SKM-1 treated with dmso at 0.1 percent for 144 hours (cell line): ENCODE data around the gene AKIP1.
A peak's percentile ranks its signal among the peaks of the same experiment; 100 is the strongest.
"Not testable (repeated sequence)": the region's sequence is repeated elsewhere in the genome, so short reads cannot be mapped to it uniquely, and the experiment has no call there.

ENCODE experiments used
- DNase-seq: peaks from one replicate; lab custom pipeline; 2025; ENCODE audit not compliant: unreplicated experiment; lab: John Stamatoyannopoulos, UW

AKIP1 gene

GRCh38 chr11:8914661-8915018 is 3.7 kb downstream of the AKIP1 start:
- no peak for DNase-seq

- no peak for DNase-seq
Measured at GRCh38 chr11:8917157-8917825, 6.3 kb downstream of the AKIP1 start.

GRCh38 chr11:8922691-8923090 is 11.7 kb downstream of the AKIP1 start:
- no peak for DNase-seq

GRCh38 chr11:8925711-8926110 is 14.7 kb downstream of the AKIP1 start:
- DNase-seq: no peak

- DNase-seq: no peak
Measured at GRCh38 chr11:8926236-8926635, 15.2 kb downstream of the AKIP1 start.

- no peak for DNase-seq
Measured at GRCh38 chr11:8927233-8927632, 16.2 kb downstream of the AKIP1 start.

GRCh38 chr11:8928205-8928604 is 17.2 kb downstream of the AKIP1 start:
- no peak for DNase-seq

GRCh38 chr11:8928981-8929615 is 18.1 kb downstream of the AKIP1 start:
- DNase-seq: no peak

GRCh38 chr11:8930456-8931175 is 19.6 kb downstream of the AKIP1 start:
- DNase-seq: no peak

- DNase-seq: no peak
Measured at GRCh38 chr11:8932564-8933180, 21.7 kb downstream of the AKIP1 start, which contains the start of gene C11orf16. Gene C11orf16, minus strand, starts transcription at chr11:8932947. Its CDS starts 639 bp downstream, at chr11:8932308.

- DNase-seq: no peak
Measured at GRCh38 chr11:8933931-8934330, 22.9 kb downstream of the AKIP1 start.

- no peak for DNase-seq
Measured at GRCh38 chr11:8934742-8935488, 23.9 kb downstream of the AKIP1 start.

GRCh38 chr11:8935789-8936188 is 24.8 kb downstream of the AKIP1 start:
- not testable (repeated sequence) for DNase-seq

- DNase-seq: no peak
Measured at GRCh38 chr11:8937159-8937558, 26.2 kb downstream of the AKIP1 start.

GRCh38 chr11:8937659-8938058 is 26.7 kb downstream of the AKIP1 start:
- no peak for DNase-seq

GRCh38 chr11:8941341-8942103 is 30.5 kb downstream of the AKIP1 start:
- no peak for DNase-seq

GRCh38 chr11:8942518-8943066 is 31.6 kb downstream of the AKIP1 start, which contains the start of gene ASCL3:
Gene ASCL3, minus strand, starts transcription at chr11:8943016. Its CDS starts 4,855 bp downstream, at chr11:8938161.
- DNase-seq: no peak

GRCh38 chr11:8947230-8947943 is 36.4 kb downstream of the AKIP1 start:
- no peak for DNase-seq

- DNase-seq: peak; percentile 7
Measured at GRCh38 chr11:8948886-8949285, 37.9 kb downstream of the AKIP1 start.
